K562 (cell line): ENCODE results near the gene DACT3. TPM values are rescaled to one million over a fixed set of nuclear protein-coding genes. Genes with fewer than 3 reads are reported as not detected.
A peak's percentile ranks its signal among the peaks of the same experiment; 100 is the strongest.

Experiments
- CTCFL ChIP-seq: IDR thresholded peaks from 2 replicates; pipeline ENCODE4 v1.6.1; 2011; ENCODE audit warnings: borderline replicate concordance, low read depth, mild to moderate bottlenecking, moderate library complexity, low read length; ENCODE audit not compliant: insufficient read depth, poor library complexity, severe bottlenecking
- CUX1 ChIP-seq: fragments of 200-800 bp; sonication (Bioruptor generic); IDR thresholded peaks from 2 replicates; pipeline ENCODE4 v1.6.1; 2016; ENCODE audit warnings: missing genetic modification characterization, missing compliant biosample characterization
- GMEB1 ChIP-seq: fragments of 250-450 bp; sonication (Bioruptor Pico); IDR thresholded peaks from 2 replicates; pipeline ENCODE4 v1.4.0; 2020; ENCODE audit warnings: mild to moderate bottlenecking
- HSF4 ChIP-seq: fragments of 250-450 bp; sonication (Bioruptor Pico); IDR thresholded peaks from 2 replicates; pipeline ENCODE4 v2.1.2; 2022; ENCODE audit warnings: mild to moderate bottlenecking, moderate library complexity, borderline replicate concordance
- TAL1 ChIP-seq: fragments of 450-650 bp; IDR thresholded peaks from 2 replicates; pipeline ENCODE4 v1.6.1; 2016; ENCODE audit warnings: mild to moderate bottlenecking
- U2AF1 ChIP-seq: fragments of 200-400 bp; formaldehyde crosslinking; optimal IDR thresholded peaks from 2 replicates; pipeline ENCODE3; 2017; ENCODE audit warnings: mild to moderate bottlenecking, low read depth, low read length, moderate library complexity
- ZBTB26 ChIP-seq: fragments of 450-650 bp; formaldehyde crosslinking; IDR thresholded peaks from 2 replicates; pipeline ENCODE4 v1.4.0; 2022; ENCODE audit warnings: missing genetic modification characterization
- ZBTB8A ChIP-seq: fragments of 450-650 bp; IDR thresholded peaks from 2 replicates; pipeline ENCODE4 v1.6.1; 2018; ENCODE audit warnings: mild to moderate bottlenecking, moderate library complexity; ENCODE audit not compliant: partially characterized antibody
- ZKSCAN3 ChIP-seq: fragments of 250-450 bp; sonication (Bioruptor Pico); IDR thresholded peaks from 2 replicates; pipeline ENCODE4 v1.4.0; 2020
- ZNF583 ChIP-seq: fragments of 250-450 bp; sonication (Bioruptor Pico); IDR thresholded peaks from 2 replicates; pipeline ENCODE4 v1.4.0; 2020
- ZNF592 ChIP-seq: fragments of 450-650 bp; IDR thresholded peaks from 2 replicates; pipeline ENCODE4 v1.6.1; 2017; ENCODE audit warnings: antibody characterized with exemption, mild to moderate bottlenecking
- ZNF717 ChIP-seq: fragments of 250-450 bp; sonication (Bioruptor Pico); IDR thresholded peaks from 2 replicates; pipeline ENCODE4 v1.5.0; 2021
- polyA plus RNA-seq, 8 experiments: library from polyadenylated mRNA; depleted of rRNA in 4 of 8; stranded (reverse) in 5 of 8; unstranded in 3 of 8; fragments of >200 nt; fragmentation: Nextera tagmentation in 2 of 8; fragmentation: Illumina TruSeq in 1 of 8; extraction: Ambion mirVana in 2 of 8; extraction: Trizol in 1 of 8; gene quantifications; 2 replicates each; pipeline versions ENCODE4 v1.2.1 to v1.2.3, GENCODE V29; 2011 to 2014; ENCODE audit warnings: inconsistent platforms in 1 of 8, missing spikeins in 1 of 8
- total RNA-seq, 7 experiments: library from RNA; depleted of rRNA in 6 of 7; stranded (reverse); fragments of >200 nt in 6 of 7; fragmentation: Illumina TruSeq in 2 of 7; extraction: Trizol in 2 of 7; gene quantifications; 2 replicates each; pipeline versions ENCODE4 v1.2.1 to v1.2.3, GENCODE V29; 2011 to 2021; ENCODE audit warnings: low replicate concordance in 1 of 7

The DACT3 gene
- total and polyA plus RNA-seq, 9 of the 15 experiments (the other 6 are each of a cell fraction or from before 2014, with no cell fraction given), result 0.67 to 6.5 (median 3.5) TPM

GRCh38 chr19:46629546-46630025 lies 31.4 kb downstream of the DACT3 start (continued):
- TF ChIP-seq TAL1, result peak; percentile 54
- no peak for TF ChIP-seq ZNF717 (CRISPR knock-in tag)
- no peak for TF ChIP-seq CUX1 (CRISPR knock-in tag)
- no peak for TF ChIP-seq CTCFL
- no peak for TF ChIP-seq HSF4 (CRISPR knock-in tag)
- no peak for TF ChIP-seq ZBTB26 (CRISPR knock-in tag)
- no peak for TF ChIP-seq ZBTB8A
- 0 out of 2 replicates have a peak, but pooled peaks have one; percentile 27 for TF ChIP-seq ZNF583 (CRISPR knock-in tag)
- no peak for TF ChIP-seq U2AF1
- TF ChIP-seq ZNF592, result peak; percentile 59; the same call in 1 of the 2 replicates
- TF ChIP-seq ZKSCAN3, result no peak
- TF ChIP-seq GMEB1 (CRISPR knock-in tag), result no peak
